A549 treated with RU486 at 1 μM for 4 hours (cell line): ENCODE data around the gene TBX22. TPM values are rescaled to one million over a fixed set of nuclear protein-coding genes. Genes with fewer than 3 reads are reported as not detected.

Source experiments
- total RNA-seq: library from RNA; stranded (reverse); fragments of 200-300 nt; extraction: Qiagen RNA extraction; gene quantifications from 5 replicates; pipeline ENCODE4 v1.2.3, GENCODE V29; 2022; ENCODE audit warnings: low read depth

TBX22 gene, protein sequence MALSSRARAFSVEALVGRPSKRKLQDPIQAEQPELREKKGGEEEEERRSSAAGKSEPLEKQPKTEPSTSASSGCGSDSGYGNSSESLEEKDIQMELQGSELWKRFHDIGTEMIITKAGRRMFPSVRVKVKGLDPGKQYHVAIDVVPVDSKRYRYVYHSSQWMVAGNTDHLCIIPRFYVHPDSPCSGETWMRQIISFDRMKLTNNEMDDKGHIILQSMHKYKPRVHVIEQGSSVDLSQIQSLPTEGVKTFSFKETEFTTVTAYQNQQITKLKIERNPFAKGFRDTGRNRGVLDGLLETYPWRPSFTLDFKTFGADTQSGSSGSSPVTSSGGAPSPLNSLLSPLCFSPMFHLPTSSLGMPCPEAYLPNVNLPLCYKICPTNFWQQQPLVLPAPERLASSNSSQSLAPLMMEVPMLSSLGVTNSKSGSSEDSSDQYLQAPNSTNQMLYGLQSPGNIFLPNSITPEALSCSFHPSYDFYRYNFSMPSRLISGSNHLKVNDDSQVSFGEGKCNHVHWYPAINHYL
- total RNA-seq, result not detected in 5 replicates

DNA sequence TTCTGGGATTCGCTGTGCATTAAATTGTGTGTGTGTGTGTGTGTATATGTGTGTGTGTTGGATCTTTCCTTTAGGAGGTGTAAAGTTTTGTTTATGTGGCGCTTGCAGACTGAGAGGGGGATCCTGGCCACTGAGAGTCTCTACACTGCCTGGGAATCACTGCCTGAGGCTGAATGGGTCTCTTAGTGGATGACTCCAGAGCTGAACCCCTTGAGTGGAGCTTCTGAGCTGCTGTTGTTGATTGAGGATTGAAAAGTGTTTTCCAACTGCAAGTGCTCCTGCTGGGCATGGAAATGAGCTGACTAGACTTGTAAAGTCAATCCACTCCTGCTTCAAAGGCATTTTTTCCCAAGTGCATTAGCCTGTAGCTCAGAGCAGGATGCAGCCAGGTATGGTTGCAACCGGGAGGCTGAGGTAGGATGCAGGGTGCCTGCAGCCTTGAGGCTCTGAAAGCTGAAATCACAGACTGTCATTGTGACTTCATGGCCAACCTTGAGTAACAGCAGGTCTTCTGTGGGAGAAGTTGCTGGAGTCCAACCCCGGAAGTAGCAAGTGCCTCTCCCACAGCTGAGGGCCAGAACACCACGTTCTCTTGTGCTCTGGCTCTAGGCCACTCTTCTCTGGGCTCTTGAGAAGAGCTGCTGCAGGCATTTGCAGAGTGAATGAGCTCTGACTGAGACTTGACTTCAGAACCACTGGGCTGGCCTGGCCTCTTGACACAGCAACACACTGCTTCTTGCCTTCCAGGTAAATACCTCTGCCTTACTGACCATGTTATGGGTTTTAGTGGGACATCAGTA, at the start of gene TBX22:
Gene TBX22, plus strand, starts transcription at position 613 of the 800 bp plus-strand sequence. CDS start 7,517 bp downstream, outside the sequence.

